H1 (cell line): Measurements from ENCODE around the gene ABTB1.

ENCODE experiments used
- CHD2 ChIP-seq: IDR thresholded peaks from 2 replicates; pipeline ENCODE4 v1.6.1; 2012; ENCODE audit warnings: low read length, improper control_type of control experiment
- CREB1 ChIP-seq: IDR thresholded peaks from 2 replicates; pipeline ENCODE4 v1.6.1; 2012; ENCODE audit warnings: inconsistent platforms
- GTF2F1 ChIP-seq: IDR thresholded peaks from 2 replicates; pipeline ENCODE4 v1.6.1; 2012; ENCODE audit warnings: low read depth, low read length, improper control_type of control experiment, borderline replicate concordance
- JUND ChIP-seq: IDR thresholded peaks from 2 replicates; pipeline ENCODE4 v1.6.1; 2011; ENCODE audit warnings: mild to moderate bottlenecking, improper control_type of control experiment, low read length
- NRF1 ChIP-seq: IDR thresholded peaks from 2 replicates; pipeline ENCODE4 v1.6.1; 2011; ENCODE audit warnings: mild to moderate bottlenecking, low read depth, low read length, improper control_type of control experiment
- POLR2A ChIP-seq, 2 experiments: IDR thresholded peaks; 1 replicate in 1 of 2; 2 replicates in 1 of 2; pipeline ENCODE4 v1.6.1; 2011; ENCODE audit warnings: low read depth in 2 of 2, low read length in 2 of 2, mild to moderate bottlenecking in 2 of 2; ENCODE audit errors: control extremely low read depth in 1 of 2
- POLR2AphosphoS5 ChIP-seq: IDR thresholded peaks from 2 replicates; pipeline ENCODE4 v1.6.1; 2011; ENCODE audit warnings: low read depth, low read length
- RXRA ChIP-seq: IDR thresholded peaks from 2 replicates; pipeline ENCODE4 v1.6.1; 2011; ENCODE audit warnings: low read depth, mild to moderate bottlenecking, low read length, moderate library complexity; ENCODE audit not compliant: insufficient read depth
- SP1 ChIP-seq: IDR thresholded peaks from 2 replicates; pipeline ENCODE4 v1.6.1; 2011; ENCODE audit warnings: low read depth, low read length
- YY1 ChIP-seq: IDR thresholded peaks from 2 replicates; pipeline ENCODE4 v1.6.1; 2011; ENCODE audit warnings: low read depth, mild to moderate bottlenecking, low read length
- TF ChIP-seq, protein P1 (sequence below): IDR thresholded peaks from 2 replicates; pipeline ENCODE4 v1.6.1; 2011; ENCODE audit warnings: low read length, improper control_type of control experiment
- TF ChIP-seq, protein P2 (sequence below), 3 experiments: IDR thresholded peaks; 1 replicate in 2 of 3; 2 replicates in 1 of 3; pipeline versions ENCODE4 v1.5.1 to v1.6.1; 2011; ENCODE audit warnings: low read length in 3 of 3, mild to moderate bottlenecking in 3 of 3, inconsistent platforms in 2 of 3, low read depth in 1 of 3, moderate library complexity in 1 of 3; ENCODE audit not compliant: insufficient read depth in 1 of 3; ENCODE audit errors: control extremely low read depth in 1 of 3

DNA sequence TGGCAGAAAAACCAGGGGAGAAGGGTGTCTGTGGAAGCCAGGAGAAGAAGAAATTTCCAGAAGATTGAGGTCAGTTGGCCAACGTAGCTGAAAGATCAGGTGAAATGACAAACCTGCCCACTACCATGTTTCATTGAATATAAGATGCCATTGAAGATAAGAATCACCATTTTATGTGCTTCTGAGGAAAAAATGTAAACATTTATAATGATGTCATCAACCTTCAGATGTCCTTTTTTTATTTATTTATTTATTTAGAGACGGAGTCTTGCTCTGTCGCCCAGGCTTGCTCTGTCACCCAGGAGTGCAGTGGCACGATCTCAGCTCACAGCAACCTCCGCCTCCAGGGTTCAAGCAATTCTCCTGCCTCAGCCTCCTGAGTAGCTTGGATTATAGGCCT, 48.7 kb upstream of the ABTB1 start:
- TF ChIP-seq POLR2A (IDR thresholded peaks at IDR 0.05; ENCODE audit: control extremely low read depth in 1 of 2, low read depth in 2 of 2, low read length in 2 of 2): no peak
- TF ChIP-seq, protein P1, sequence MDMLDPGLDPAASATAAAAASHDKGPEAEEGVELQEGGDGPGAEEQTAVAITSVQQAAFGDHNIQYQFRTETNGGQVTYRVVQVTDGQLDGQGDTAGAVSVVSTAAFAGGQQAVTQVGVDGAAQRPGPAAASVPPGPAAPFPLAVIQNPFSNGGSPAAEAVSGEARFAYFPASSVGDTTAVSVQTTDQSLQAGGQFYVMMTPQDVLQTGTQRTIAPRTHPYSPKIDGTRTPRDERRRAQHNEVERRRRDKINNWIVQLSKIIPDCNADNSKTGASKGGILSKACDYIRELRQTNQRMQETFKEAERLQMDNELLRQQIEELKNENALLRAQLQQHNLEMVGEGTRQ: no peak
- no peak for TF ChIP-seq POLR2AphosphoS5
- TF ChIP-seq, protein P2, sequence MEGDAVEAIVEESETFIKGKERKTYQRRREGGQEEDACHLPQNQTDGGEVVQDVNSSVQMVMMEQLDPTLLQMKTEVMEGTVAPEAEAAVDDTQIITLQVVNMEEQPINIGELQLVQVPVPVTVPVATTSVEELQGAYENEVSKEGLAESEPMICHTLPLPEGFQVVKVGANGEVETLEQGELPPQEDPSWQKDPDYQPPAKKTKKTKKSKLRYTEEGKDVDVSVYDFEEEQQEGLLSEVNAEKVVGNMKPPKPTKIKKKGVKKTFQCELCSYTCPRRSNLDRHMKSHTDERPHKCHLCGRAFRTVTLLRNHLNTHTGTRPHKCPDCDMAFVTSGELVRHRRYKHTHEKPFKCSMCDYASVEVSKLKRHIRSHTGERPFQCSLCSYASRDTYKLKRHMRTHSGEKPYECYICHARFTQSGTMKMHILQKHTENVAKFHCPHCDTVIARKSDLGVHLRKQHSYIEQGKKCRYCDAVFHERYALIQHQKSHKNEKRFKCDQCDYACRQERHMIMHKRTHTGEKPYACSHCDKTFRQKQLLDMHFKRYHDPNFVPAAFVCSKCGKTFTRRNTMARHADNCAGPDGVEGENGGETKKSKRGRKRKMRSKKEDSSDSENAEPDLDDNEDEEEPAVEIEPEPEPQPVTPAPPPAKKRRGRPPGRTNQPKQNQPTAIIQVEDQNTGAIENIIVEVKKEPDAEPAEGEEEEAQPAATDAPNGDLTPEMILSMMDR (IDR thresholded peaks at IDR 0.05; ENCODE audit: control extremely low read depth in 1 of 3, insufficient read depth in 1 of 3, low read depth in 1 of 3, low read length in 3 of 3): no peak
- no peak for TF ChIP-seq CHD2
- TF ChIP-seq YY1: no peak
- TF ChIP-seq JUND: no peak
- no peak for TF ChIP-seq SP1
- no peak for TF ChIP-seq CREB1
- no peak for TF ChIP-seq GTF2F1
- TF ChIP-seq NRF1: no peak
- no peak for TF ChIP-seq RXRA
